GM23338 (cell line): Measurements from ENCODE around the gene LST1. TPM values are rescaled to one million over a fixed set of nuclear protein-coding genes. Genes with fewer than 3 reads are reported as not detected.

ENCODE experiments used
- ATAC-seq: fragments of 200-7000 bp; cut with Tn5 transposase; 3 replicates; pipeline ENCODE4 v1.9.1; 2020
- DNase-seq: peaks from one replicate; pipeline ENCODE4 v3.0.0-alpha.2; 2015; ENCODE audit warnings: low spot score
- H2AFZ ChIP-seq: fragments of 200-600 bp; sonication (generic); 2 replicates; pipeline ENCODE4 v1.8.0; 2016; ENCODE audit warnings: antibody characterized with exemption, mild to moderate bottlenecking, moderate library complexity
- H3F3A ChIP-seq: fragments of 200-600 bp; sonication (generic); replicated peaks from 2 replicates; pipeline ENCODE4 v1.8.0; 2017; ENCODE audit warnings: antibody characterized with exemption, mixed run types, low read depth
- H3K27ac ChIP-seq: fragments of 200-600 bp; sonication (generic); 2 replicates; pipeline ENCODE4 v1.6.1; 2016; ENCODE audit warnings: low read depth
- H3K27me3 ChIP-seq: fragments of 200-600 bp; sonication (generic); 2 replicates; pipeline ENCODE4 v1.8.0; 2016; ENCODE audit warnings: mild to moderate bottlenecking, mixed run types, moderate library complexity; ENCODE audit not compliant: insufficient read depth
- H3K36me3 ChIP-seq: fragments of 200-600 bp; sonication (generic); 2 replicates; pipeline ENCODE4 v1.8.0; 2016; ENCODE audit warnings: mild to moderate bottlenecking; ENCODE audit not compliant: insufficient read depth
- H3K4me1 ChIP-seq: fragments of 200-600 bp; sonication (generic); 2 replicates; pipeline ENCODE4 v1.8.0; 2016; ENCODE audit warnings: mild to moderate bottlenecking, moderate library complexity; ENCODE audit not compliant: insufficient read depth
- H3K4me2 ChIP-seq: fragments of 200-600 bp; sonication (generic); 2 replicates; pipeline ENCODE4 v1.7.1; 2017; ENCODE audit warnings: mixed run types
- H3K4me3 ChIP-seq: fragments of 200-600 bp; sonication (generic); 2 replicates; pipeline ENCODE4 v1.6.1; 2016; ENCODE audit warnings: mixed run types
- H3K79me2 ChIP-seq: fragments of 200-600 bp; sonication (generic); replicated peaks from 2 replicates; pipeline ENCODE4 v1.8.0; 2017; ENCODE audit warnings: mild to moderate bottlenecking; ENCODE audit not compliant: insufficient read depth
- H3K9me2 ChIP-seq: fragments of 200-600 bp; sonication (generic); 2 replicates; pipeline ENCODE4 v1.8.0; 2017; ENCODE audit not compliant: insufficient read depth
- H4K20me1 ChIP-seq: fragments of 200-600 bp; sonication (generic); replicated peaks from 2 replicates; pipeline ENCODE4 v1.8.0; 2017; ENCODE audit warnings: mild to moderate bottlenecking; ENCODE audit not compliant: insufficient read depth
- H3K27ac Mint-ChIP-seq: 2 replicates; pipeline ENCODE4 v1.8.0; 2020; ENCODE audit warnings: inconsistent platforms, mild to moderate bottlenecking, moderate library complexity, mixed read lengths
- H3K27me3 Mint-ChIP-seq: 3 replicates; pipeline ENCODE4 v1.8.0; 2022; ENCODE audit warnings: low read depth, mild to moderate bottlenecking, moderate library complexity, mixed read lengths, inconsistent platforms; ENCODE audit not compliant: insufficient read depth, poor library complexity
- H3K36me3 Mint-ChIP-seq: 3 replicates; pipeline ENCODE4 v1.8.0; 2021; ENCODE audit warnings: low read depth, mild to moderate bottlenecking, inconsistent platforms, moderate library complexity, mixed read lengths
- H3K4me1 Mint-ChIP-seq: 3 replicates; pipeline ENCODE4 v1.8.0; 2020; ENCODE audit warnings: mild to moderate bottlenecking, inconsistent platforms, mixed read lengths
- H3K4me3 Mint-ChIP-seq: 3 replicates; pipeline ENCODE4 v1.8.0; 2021; ENCODE audit warnings: moderate library complexity, mild to moderate bottlenecking, inconsistent platforms, mixed read lengths
- H3K9me3 Mint-ChIP-seq: 3 replicates; pipeline ENCODE4 v1.8.0; 2020; ENCODE audit warnings: moderate library complexity, mild to moderate bottlenecking, inconsistent platforms, mixed read lengths
- CREB1 ChIP-seq: fragments of 250-450 bp; sonication (Bioruptor Pico); IDR thresholded peaks from 2 replicates; pipeline ENCODE4 v1.5.0; 2020; ENCODE audit warnings: low read depth, mild to moderate bottlenecking, moderate library complexity
- NANOG ChIP-seq: IDR thresholded peaks from 2 replicates; pipeline ENCODE4 v1.6.1; 2016; ENCODE audit warnings: antibody characterized with exemption, borderline replicate concordance
- POLR2AphosphoS5 ChIP-seq: IDR thresholded peaks from 2 replicates; pipeline ENCODE4 v1.6.1; 2016; ENCODE audit warnings: antibody characterized with exemption, low read depth
- REST ChIP-seq: IDR thresholded peaks from one replicate; pipeline ENCODE4 v1.6.1; 2018; ENCODE audit warnings: antibody characterized with exemption; ENCODE audit not compliant: unreplicated experiment
- STAT1 ChIP-seq: IDR thresholded peaks from one replicate; pipeline ENCODE4 v1.6.1; 2016; ENCODE audit warnings: antibody characterized with exemption; ENCODE audit not compliant: unreplicated experiment
- ZNF114 ChIP-seq: fragments of 250-450 bp; sonication (Bioruptor Pico); IDR thresholded peaks from 2 replicates; pipeline ENCODE4 v1.5.0; 2020; ENCODE audit warnings: mild to moderate bottlenecking, moderate library complexity
- ZNF331 ChIP-seq: fragments of 250-450 bp; sonication (Bioruptor Pico); IDR thresholded peaks from 2 replicates; pipeline ENCODE4 v1.5.0; 2020; ENCODE audit warnings: low read depth, mild to moderate bottlenecking, moderate library complexity
- polyA plus RNA-seq: library from polyadenylated mRNA; unstranded; fragments of >200 nt; fragmentation: Nextera tagmentation; extraction: Ambion mirVana; gene quantifications from 2 replicates; pipeline ENCODE4 v1.2.1, GENCODE V29; 2016
- total RNA-seq: library from RNA; depleted of rRNA; stranded (reverse); fragments of >200 nt; shearing (Covaris generic); gene quantifications from 2 replicates; pipeline ENCODE4 v1.2.3, GENCODE V29; 2014

The LST1 gene
- total and polyA plus RNA-seq, 2 experiments from 2014 or later: 0.37 TPM; not detected in 1

- no peak within 1 kb of the TSS for H2AFZ ChIP-seq
- no peaks in the 10 kb centered on the region for H3K27me3 ChIP-seq
- Mint-ChIP-seq H3K9me3 (no peaks in the 10 kb centered on the region; the same call in 2 of the 3 replicates), H3K4me3 (peak within 1 kb of the TSS; percentile 98), H3K27me3 (peaks cover 16% of the 10 kb centered on the region), H3K4me1 (peaks cover 42% of the 10 kb centered on the region), H3K36me3 (peaks cover 49% of the 10 kb centered on the region), H3K27ac (peak within 1 kb of the TSS; percentile 99)
- H3K4me2 ChIP-seq: peak within 1 kb of the TSS; percentile 94
- peaks cover 35% of the 10 kb centered on the region for H3K36me3 ChIP-seq
- TF ChIP-seq REST (peak; percentile 39), POLR2AphosphoS5 (peak; percentile 88), ZNF331 (CRISPR knock-in tag) (no peak), CREB1 (CRISPR knock-in tag) (peak; percentile 11; the same call in 1 of the 2 replicates), NANOG (no peak)
- H3K4me1 ChIP-seq: peaks cover 29% of the 10 kb centered on the region
- peak within 1 kb of the TSS; percentile 99 for H3K27ac ChIP-seq
- peaks cover 40% of the 10 kb centered on the region for H4K20me1 ChIP-seq
- peaks cover 23% of the 10 kb centered on the region for H3F3A ChIP-seq
- ATAC-seq: peak; percentile 74
- peak within 1 kb of the TSS; percentile 80 for H3K4me3 ChIP-seq
- peaks cover 56% of the 10 kb centered on the region for H3K79me2 ChIP-seq
- H3K9me2 ChIP-seq: no peaks in the 10 kb centered on the region
- DNase-seq: peak; percentile 99
Observed at GRCh38 chr6:31541658-31542521, 44.2 kb upstream of the LST1 start, which contains the start of gene DDX39B. TSS of gene DDX39B (minus strand) at chr6:31542003. CDS start at chr6:31540532, 1,471 bp downstream.

DNA sequence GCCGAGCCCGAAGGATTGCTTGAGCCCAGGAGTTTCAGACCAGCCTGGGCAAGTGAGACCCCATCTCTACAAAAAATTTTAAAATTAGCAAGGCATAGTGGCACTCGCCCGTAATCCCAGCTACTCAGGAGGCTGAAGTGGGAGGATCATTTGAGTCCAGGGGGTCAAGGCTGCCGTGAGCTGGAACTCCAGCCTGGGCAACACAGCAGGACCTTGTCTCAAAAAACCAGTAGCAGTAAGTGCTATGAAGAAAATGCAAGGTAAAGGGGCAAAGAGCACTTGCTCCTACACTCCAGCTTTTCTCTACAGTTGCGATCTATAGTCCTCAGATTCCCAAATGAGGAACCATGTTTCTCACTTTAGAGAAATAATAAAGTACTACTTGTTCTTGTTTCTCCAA is 42.4 kb upstream of the LST1 start:
- Mint-ChIP-seq H3K9me3 (no peaks in the 10 kb centered on the region; the same call in 2 of the 3 replicates), H3K4me3 (no peak overlapping the region; the same call in 2 of the 3 replicates), H3K27me3 (peaks cover 19% of the 10 kb centered on the region), H3K36me3 (peaks cover 35% of the 10 kb centered on the region), H3K4me1 (peaks cover 37% of the 10 kb centered on the region), H3K27ac (no peak overlapping the region)
- H3F3A ChIP-seq: peaks cover 18% of the 10 kb centered on the region
- DNase-seq (no peak), ATAC-seq (no peak)
- peaks cover 22% of the 10 kb centered on the region for H3K36me3 ChIP-seq
- H3K4me1 ChIP-seq: peaks cover 29% of the 10 kb centered on the region
- no peaks in the 10 kb centered on the region for H3K9me2 ChIP-seq
- H4K20me1 ChIP-seq: peaks cover 23% of the 10 kb centered on the region
- H3K27me3 ChIP-seq: no peaks in the 10 kb centered on the region
- H3K27ac ChIP-seq: no peak overlapping the region
- H3K4me3 ChIP-seq: no peak overlapping the region
- H3K79me2 ChIP-seq: peaks cover 44% of the 10 kb centered on the region
- no peak overlapping the region for H3K4me2 ChIP-seq
- H2AFZ ChIP-seq: no peak overlapping the region
- TF ChIP-seq ZNF114 (no peak), NANOG (no peak), STAT1 (no peak)
